DND-41 (cell line): ENCODE results near the gene CAPS2.

ENCODE experiments used
- ATAC-seq: fragments of 200-7000 bp; cut with Tn5 transposase; 3 replicates; pipeline ENCODE4 v1.9.1; 2021; ENCODE audit warnings: low read depth; ENCODE audit not compliant: insufficient read depth
- DNase-seq: peaks from one replicate; pipeline ENCODE4 v3.0.0-alpha.2; 2020
- H2AFZ ChIP-seq: 2 replicates; pipeline ENCODE4 v1.6.0; 2012; ENCODE audit warnings: low read depth, low read length
- H3K27ac ChIP-seq: 2 replicates; pipeline ENCODE4 v1.5.1; 2012; ENCODE audit warnings: low read length, inconsistent platforms
- H3K27me3 ChIP-seq: fragments of 200-600 bp; sonication (generic); 2 replicates; pipeline ENCODE4 v1.6.0; 2012; ENCODE audit warnings: low read length, mild to moderate bottlenecking, inconsistent platforms; ENCODE audit not compliant: insufficient read depth, poor library complexity
- H3K36me3 ChIP-seq: 2 replicates; pipeline ENCODE4 v1.5.1; 2012; ENCODE audit warnings: low read length, inconsistent platforms; ENCODE audit not compliant: insufficient read depth
- H3K4me1 ChIP-seq: 2 replicates; pipeline ENCODE4 v1.5.1; 2012; ENCODE audit warnings: mild to moderate bottlenecking, low read length; ENCODE audit not compliant: insufficient read depth
- H3K4me2 ChIP-seq: 2 replicates; pipeline ENCODE4 v1.6.0; 2012; ENCODE audit warnings: mild to moderate bottlenecking, moderate library complexity, low read length, inconsistent platforms; ENCODE audit not compliant: insufficient read depth
- H3K4me3 ChIP-seq, 2 experiments: fragments of 200-600 bp in 1 of 2; shearing (Covaris generic) in 1 of 2; 2 replicates each; pipeline ENCODE4 v1.5.1; 2012 to 2016; ENCODE audit warnings: inconsistent platforms in 2 of 2, low read length in 2 of 2, mild to moderate bottlenecking in 2 of 2, low read depth in 1 of 2, moderate library complexity in 1 of 2
- H3K79me2 ChIP-seq: 2 replicates; pipeline ENCODE4 v1.6.0; 2012; ENCODE audit warnings: low read length, inconsistent platforms; ENCODE audit not compliant: insufficient read depth
- H3K9ac ChIP-seq: 2 replicates; pipeline ENCODE4 v1.6.0; 2012; ENCODE audit warnings: low read depth, mild to moderate bottlenecking, inconsistent platforms, low read length, moderate library complexity
- H3K9me3 ChIP-seq: 2 replicates; pipeline ENCODE4 v1.5.1; 2012; ENCODE audit warnings: low read length, moderate library complexity, mild to moderate bottlenecking, inconsistent platforms; ENCODE audit not compliant: insufficient read depth, severe bottlenecking
- H4K20me1 ChIP-seq: 2 replicates; pipeline ENCODE4 v1.6.0; 2012; ENCODE audit warnings: low read length; ENCODE audit not compliant: insufficient read depth
- EZH2 ChIP-seq: IDR thresholded peaks from 3 replicates; pipeline ENCODE4 v1.6.1; 2012; ENCODE audit warnings: borderline replicate concordance, low read depth, mild to moderate bottlenecking, moderate library complexity, low read length, inconsistent platforms; ENCODE audit not compliant: severe bottlenecking
- TF ChIP-seq, protein P1 (sequence below): IDR thresholded peaks from 2 replicates; pipeline ENCODE4 v1.5.1; 2012; ENCODE audit warnings: borderline replicate concordance, low read length, moderate library complexity, mild to moderate bottlenecking; ENCODE audit not compliant: poor library complexity, severe bottlenecking; ENCODE audit errors: extremely low read depth

Gene CAPS2

GRCh38 chr12:75294797-75295196, 35.3 kb downstream of the CAPS2 start:
- Histone ChIP-seq H3K4me2 (no peak overlapping the region), H3K4me3 (no peak overlapping the region), H2AFZ (no peak overlapping the region), H3K27ac (no peak overlapping the region), H3K27me3 (no peaks in the 10 kb centered on the region), H3K9me3 (no peaks in the 10 kb centered on the region), H3K36me3 (no peaks in the 10 kb centered on the region), H3K4me1 (no peaks in the 10 kb centered on the region), H3K9ac (no peak overlapping the region), H3K79me2 (no peaks in the 10 kb centered on the region), H4K20me1 (no peaks in the 10 kb centered on the region)
- DNase-seq (no peak), ATAC-seq (no peak)
- TF ChIP-seq, protein P1, sequence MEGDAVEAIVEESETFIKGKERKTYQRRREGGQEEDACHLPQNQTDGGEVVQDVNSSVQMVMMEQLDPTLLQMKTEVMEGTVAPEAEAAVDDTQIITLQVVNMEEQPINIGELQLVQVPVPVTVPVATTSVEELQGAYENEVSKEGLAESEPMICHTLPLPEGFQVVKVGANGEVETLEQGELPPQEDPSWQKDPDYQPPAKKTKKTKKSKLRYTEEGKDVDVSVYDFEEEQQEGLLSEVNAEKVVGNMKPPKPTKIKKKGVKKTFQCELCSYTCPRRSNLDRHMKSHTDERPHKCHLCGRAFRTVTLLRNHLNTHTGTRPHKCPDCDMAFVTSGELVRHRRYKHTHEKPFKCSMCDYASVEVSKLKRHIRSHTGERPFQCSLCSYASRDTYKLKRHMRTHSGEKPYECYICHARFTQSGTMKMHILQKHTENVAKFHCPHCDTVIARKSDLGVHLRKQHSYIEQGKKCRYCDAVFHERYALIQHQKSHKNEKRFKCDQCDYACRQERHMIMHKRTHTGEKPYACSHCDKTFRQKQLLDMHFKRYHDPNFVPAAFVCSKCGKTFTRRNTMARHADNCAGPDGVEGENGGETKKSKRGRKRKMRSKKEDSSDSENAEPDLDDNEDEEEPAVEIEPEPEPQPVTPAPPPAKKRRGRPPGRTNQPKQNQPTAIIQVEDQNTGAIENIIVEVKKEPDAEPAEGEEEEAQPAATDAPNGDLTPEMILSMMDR: no peak
- TF ChIP-seq EZH2: no peak

DNA sequence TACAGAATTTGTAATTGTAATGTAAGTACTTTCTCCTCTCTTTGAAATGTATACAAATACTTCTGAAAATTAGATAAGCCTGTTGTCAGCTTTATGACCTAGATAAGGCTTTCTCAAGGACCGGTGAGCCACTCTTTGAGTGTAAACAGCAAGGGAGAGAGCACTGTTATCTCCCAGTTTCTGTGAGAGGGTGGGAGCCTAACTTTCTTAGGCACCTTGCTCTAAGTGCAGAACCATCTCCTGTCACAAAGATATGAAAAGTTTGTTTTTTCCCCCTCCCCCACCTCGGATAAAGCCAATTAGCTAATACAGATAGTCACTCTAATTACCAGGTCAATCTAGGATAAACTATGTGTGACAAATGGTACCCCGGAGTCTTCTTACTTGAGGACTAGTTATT, 35.8 kb downstream of the CAPS2 start:
- H3K36me3 ChIP-seq: no peaks in the 10 kb centered on the region
- H3K79me2 ChIP-seq: no peaks in the 10 kb centered on the region
- DNase-seq: no peak
- H3K27me3 ChIP-seq: no peaks in the 10 kb centered on the region
- TF ChIP-seq EZH2: no peak
- TF ChIP-seq, protein P1: no peak
- H3K4me3 ChIP-seq: no peak overlapping the region
- no peak for ATAC-seq
- H4K20me1 ChIP-seq: no peaks in the 10 kb centered on the region
- no peak overlapping the region for H2AFZ ChIP-seq
- H3K4me1 ChIP-seq: no peaks in the 10 kb centered on the region
- no peak overlapping the region for H3K9ac ChIP-seq
- no peak overlapping the region for H3K4me2 ChIP-seq
- no peaks in the 10 kb centered on the region for H3K9me3 ChIP-seq
- H3K27ac ChIP-seq: no peak overlapping the region

GRCh38 chr12:75291014-75291413, 39.1 kb downstream of the CAPS2 start:
- Histone ChIP-seq H3K9ac (no peak overlapping the region), H3K4me2 (no peak overlapping the region), H3K9me3 (no peaks in the 10 kb centered on the region), H4K20me1 (no peaks in the 10 kb centered on the region), H3K27ac (no peak overlapping the region), H3K4me1 (no peaks in the 10 kb centered on the region), H3K79me2 (no peaks in the 10 kb centered on the region), H2AFZ (no peak overlapping the region), H3K27me3 (no peaks in the 10 kb centered on the region), H3K4me3 (no peak overlapping the region), H3K36me3 (no peaks in the 10 kb centered on the region)
- TF ChIP-seq, protein P1: no peak
- TF ChIP-seq EZH2: no peak
- DNase-seq: no peak
- no peak for ATAC-seq

GRCh38 chr12:75289753-75290152, 40.4 kb downstream of the CAPS2 start:
- no peaks in the 10 kb centered on the region for H3K36me3 ChIP-seq
- H3K27ac ChIP-seq: no peak overlapping the region
- no peaks in the 10 kb centered on the region for H3K9me3 ChIP-seq
- no peaks in the 10 kb centered on the region for H3K27me3 ChIP-seq
- H3K4me1 ChIP-seq: no peaks in the 10 kb centered on the region
- ATAC-seq: no peak
- H3K4me3 ChIP-seq: no peak overlapping the region
- no peak for DNase-seq
- H3K4me2 ChIP-seq: no peak overlapping the region
- no peak overlapping the region for H2AFZ ChIP-seq
- no peak overlapping the region for H3K9ac ChIP-seq
- no peaks in the 10 kb centered on the region for H4K20me1 ChIP-seq
- H3K79me2 ChIP-seq: no peaks in the 10 kb centered on the region
- TF ChIP-seq, protein P1: peak; percentile 47
- no peak for TF ChIP-seq EZH2
